ENCODE results near the gene BAZ1A. TPM values are rescaled to one million over a fixed set of nuclear protein-coding genes. Genes with fewer than 3 reads are reported as not detected.

BAZ1A gene
- total and polyA plus RNA-seq, 2 of the 8 experiments (the other 6 are each of a cell fraction or from before 2014, with no cell fraction given) = 8.0 to 23.1 TPM

DNA sequence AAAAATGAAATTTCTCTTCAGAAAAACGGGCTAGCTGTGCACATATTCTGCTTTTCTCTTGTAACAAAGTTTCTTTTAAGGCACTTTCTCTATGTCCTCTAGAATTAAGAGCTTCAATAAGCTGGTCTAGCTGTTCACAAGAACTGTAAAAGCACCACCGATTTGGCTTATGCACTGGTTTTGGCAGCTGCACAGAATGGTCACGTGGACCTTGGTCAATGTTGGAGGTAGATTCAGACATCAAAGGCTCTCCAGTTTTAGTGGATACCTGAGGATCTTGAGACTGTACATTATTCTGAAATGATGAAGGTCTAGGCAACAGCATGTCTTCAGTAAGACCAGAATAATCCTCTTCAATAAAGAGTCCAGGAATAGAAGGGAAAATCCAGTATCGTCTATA lies 99.2 kb downstream of the BAZ1A start:
- Histone ChIP-seq H2BK12ac (ENCODE audit: low read depth, low read length) (no peak overlapping the region), H3K79me2 (ENCODE audit: control insufficient read depth in 1 of 2, insufficient read depth in 2 of 2, low read length in 2 of 2) (no peaks in the 10 kb centered on the region), H2BK5ac (ENCODE audit: low read depth, low read length) (no peak overlapping the region), H3K4me1 (replicated peaks in 1 of 4; ENCODE audit: control insufficient read depth in 3 of 4, insufficient read depth in 4 of 4, low read length in 3 of 4) (no peaks in the 10 kb centered on the region), H2AK5ac (ENCODE audit: low read depth, low read length) (no peak overlapping the region), H3K4me3 (ENCODE audit: extremely low read depth in 1 of 4, insufficient read depth in 2 of 4, low read depth in 3 of 4, low read length in 4 of 4) (no peak overlapping the region), H4K8ac (ENCODE audit: extremely low read depth, insufficient read depth, low read length) (no peak overlapping the region), H3K27ac (ENCODE audit: low read depth, low read length) (no peak overlapping the region), H3K23ac (ENCODE audit: insufficient read length) (no peak overlapping the region), H3K9ac (replicated peaks in 1 of 4; ENCODE audit: extremely low read depth in 1 of 4, low read depth in 3 of 4, low read length in 3 of 4) (no peak overlapping the region), H3K9me3 (ENCODE audit: insufficient read depth in 2 of 2, low read depth in 1 of 2, low read length in 1 of 2) (no peaks in the 10 kb centered on the region), H2BK120ac (replicated peaks; ENCODE audit: low read depth, low read length) (no peak overlapping the region), H3K27me3 (replicated peaks in 1 of 4; ENCODE audit: control insufficient read depth in 3 of 4, extremely low read depth in 1 of 4, insufficient read depth in 3 of 4, low read length in 3 of 4) (no peaks in the 10 kb centered on the region), H3K79me1 (ENCODE audit: low read depth, low read length) (no peaks in the 10 kb centered on the region), H3K18ac (ENCODE audit: extremely low read depth, low read length) (no peak overlapping the region), H3K4ac (replicated peaks; ENCODE audit: insufficient read length, low read depth, low read length) (no peak overlapping the region), H2AFZ (ENCODE audit: low read length) (no peak overlapping the region), H4K91ac (replicated peaks; ENCODE audit: insufficient read length, low read length) (no peak overlapping the region), H3K23me2 (ENCODE audit: low read depth, low read length) (no peaks in the 10 kb centered on the region), H2BK15ac (ENCODE audit: low read length) (no peak overlapping the region), H2BK20ac (ENCODE audit: low read length) (no peak overlapping the region), H3K56ac (replicated peaks; ENCODE audit: insufficient read length, low read depth, low read length) (no peak overlapping the region), H3K4me2 (ENCODE audit: insufficient read depth in 1 of 2, low read depth in 2 of 2, low read length in 2 of 2) (no peak overlapping the region), H4K20me1 (replicated peaks in 1 of 2; ENCODE audit: control insufficient read depth in 1 of 2, insufficient read depth in 2 of 2, low read length in 2 of 2) (no peaks in the 10 kb centered on the region), H4K5ac (ENCODE audit: insufficient read length, low read depth, low read length) (no peak overlapping the region), H3K36me3 (ENCODE audit: control insufficient read depth in 2 of 4, insufficient read depth in 4 of 4, low read length in 3 of 4) (peaks cover 0 to 14% (median 4%) of the 10 kb centered on the region in 4 experiments; a peak in 4 of 8 replicates), H3K14ac (ENCODE audit: insufficient read length) (no peak overlapping the region)
- POLR2A ChIA-PET (ENCODE audit: partially characterized antibody) = no interaction called here
- DNase-seq (ENCODE audit: low read depth in 1 of 2, low spot score in 2 of 2) (no peak), FAIRE-seq (no peak)
- 95% methylated on average over 4 of the region's 4 CpGs; no CpG with 5 or more reads in 1 of the 2 experiments for WGBS, 2 experiments (ENCODE audit: extremely low coverage in 1 of 2, insufficient coverage in 1 of 2, insufficient read length in 1 of 2, insufficient replicate concordance in 2 of 2, low coverage in 1 of 2, low lambda C conversion rate in 2 of 2, missing lambda C conversion rate in 1 of 2)
- CTCF ChIA-PET (ENCODE audit: partially characterized antibody) = interaction anchor here (3.2 kb wide), 1 partner anchor 10 kb away, joined by 12 read pairs; no protein-coding TSS in a partner anchor
- TF ChIP-seq GABPA (IDR thresholded peaks at IDR 0.05; ENCODE audit: borderline replicate concordance, insufficient read depth, low read length) (no peak), KDM5A (IDR thresholded peaks at IDR 0.05; ENCODE audit: low read length) (no peak), CTBP2 (IDR thresholded peaks at IDR 0.05; ENCODE audit: borderline replicate concordance, insufficient read depth, insufficient read length, low read length) (no peak), EZH2 (IDR thresholded peaks at IDR 0.05; ENCODE audit: low read depth, low read length, severe bottlenecking) (no peak), BRCA1 (IDR thresholded peaks at IDR 0.05; ENCODE audit: low read depth, low read length) (no peak), BCL11A (IDR thresholded peaks at IDR 0.05; ENCODE audit: low read depth in 2 of 2, low read length in 2 of 2) (no peak), SIN3A (conservative IDR thresholded peaks at IDR 0.05 in 1 of 2, IDR thresholded peaks at IDR 0.05 in 1 of 2; ENCODE audit: low read depth in 1 of 2, low read length in 2 of 2) (no peak), BACH1 (IDR thresholded peaks at IDR 0.05; ENCODE audit: low read length) (no peak), TEAD4 (IDR thresholded peaks at IDR 0.05; ENCODE audit: low read depth, low read length) (no peak), RNF2 (IDR thresholded peaks at IDR 0.05; ENCODE audit: borderline replicate concordance, low read depth, low read length, missing control alignments, poor library complexity, severe bottlenecking) (no peak), RFX5 (IDR thresholded peaks at IDR 0.05; ENCODE audit: borderline replicate concordance, low read depth, low read length) (no peak), SIX5 (IDR thresholded peaks at IDR 0.05; ENCODE audit: low read depth, low read length) (no peak)
- TF ChIP-seq, protein P1, sequence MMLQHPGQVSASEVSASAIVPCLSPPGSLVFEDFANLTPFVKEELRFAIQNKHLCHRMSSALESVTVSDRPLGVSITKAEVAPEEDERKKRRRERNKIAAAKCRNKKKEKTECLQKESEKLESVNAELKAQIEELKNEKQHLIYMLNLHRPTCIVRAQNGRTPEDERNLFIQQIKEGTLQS (IDR thresholded peaks at IDR 0.05; ENCODE audit: insufficient read depth, low read depth, low read length) = no peak
